HCT116 (cell line): ENCODE data around the gene HOXA2. TPM values are rescaled to one million over a fixed set of nuclear protein-coding genes. Genes with fewer than 3 reads are reported as not detected.

Experiments
- ATAC-seq: fragments of 200-7000 bp; cut with Tn5 transposase; 2 replicates; pipeline ENCODE4 v1.9.1; 2020; ENCODE audit warnings: mild to moderate bottlenecking, moderate library complexity
- BruUV-seq: library from RNA; stranded (reverse); fragments of 400-500 nt; replicated peaks from 2 replicates; lab custom pipeline; 2021; lab: Mats Ljungman, UMichigan
- CTCF ChIA-PET: fragments of 300-600 bp; sonication (Branson Sonifier 250); formaldehyde crosslinking; loops from one replicate; lab custom pipeline; 2021; ENCODE audit warnings: antibody characterized with exemption; lab: Charles Lee
- POLR2A ChIA-PET: fragments of 300-600, 350-600 bp; sonication (Branson Sonifier 250); formaldehyde crosslinking; loops from one replicate; lab custom pipeline; 2021; ENCODE audit warnings: antibody characterized with exemption; lab: Charles Lee
- RAD21 ChIA-PET, 2 experiments: fragments of 300-600 bp; sonication (Branson Sonifier 250); formaldehyde crosslinking; loops; one replicate each; lab custom pipeline; 2023; ENCODE audit warnings: low total read pairs in 2 of 2; ENCODE audit not compliant: uncharacterized antibody in 2 of 2, unreplicated experiment in 2 of 2, low non-redundant PET in 1 of 2; lab: Charles Lee
- DNase-seq: peaks from one replicate; pipeline ENCODE4 v3.0.0-alpha.2; 2010; ENCODE audit warnings: low read depth, low spot score
- H2AFZ ChIP-seq: fragments of 200-600 bp; shearing (Covaris generic), sonication (generic); 2 replicates; pipeline ENCODE4 v1.6.1; 2017; ENCODE audit warnings: low read depth, mixed run types, mixed read lengths, antibody characterized with exemption, low read length; ENCODE audit not compliant: poor library complexity, severe bottlenecking
- H3K27ac ChIP-seq: 2 replicates; pipeline ENCODE4 v1.5.1; 2012; ENCODE audit warnings: low read depth, low read length
- H3K27me3 ChIP-seq: fragments of 200-600 bp; sonication (generic); 2 replicates; pipeline ENCODE4 v1.6.1; 2016; ENCODE audit warnings: mixed run types, low read length, mixed read lengths; ENCODE audit not compliant: insufficient read depth
- H3K36me3 ChIP-seq, 2 experiments: fragments of 200-500 bp in 1 of 2; fragments of 200-600 bp in 1 of 2; sonication (Bioruptor generic) in 1 of 2; sonication (generic) in 1 of 2; 2 replicates each; pipeline versions ENCODE4 v1.5.1 to v1.6.1; 2014 to 2016; ENCODE audit warnings: low read length in 2 of 2, inconsistent platforms in 1 of 2, mixed read lengths in 1 of 2, mixed run types in 1 of 2; ENCODE audit not compliant: insufficient read depth in 2 of 2, control insufficient read depth in 1 of 2
- H3K4me1 ChIP-seq, 2 experiments: fragments of 200-600 bp in 1 of 2; sonication (generic) in 1 of 2; 2 replicates each; pipeline versions ENCODE4 v1.5.1 to v1.6.1; 2012 to 2017; ENCODE audit warnings: low read length in 2 of 2, inconsistent platforms in 1 of 2, mild to moderate bottlenecking in 1 of 2, mixed read lengths in 1 of 2, mixed run types in 1 of 2, moderate library complexity in 1 of 2; ENCODE audit not compliant: insufficient read depth in 2 of 2, control insufficient read depth in 1 of 2
- H3K4me2 ChIP-seq: fragments of 200-600 bp; sonication (generic); 2 replicates; pipeline ENCODE4 v1.6.1; 2017; ENCODE audit warnings: mixed run types, low read length, mixed read lengths
- H3K4me3 ChIP-seq, 2 experiments: fragments of 200-600 bp in 1 of 2; sonication (generic) in 1 of 2; replicated peaks in 1 of 2; 2 replicates each; pipeline ENCODE4 v1.5.1; 2011 to 2016; ENCODE audit warnings: low read length in 2 of 2, control low read depth in 1 of 2, low read depth in 1 of 2, mild to moderate bottlenecking in 1 of 2, mixed read lengths in 1 of 2, mixed run types in 1 of 2
- H3K79me2 ChIP-seq: fragments of 200-600 bp; sonication (generic); 2 replicates; pipeline ENCODE4 v1.6.1; 2017; ENCODE audit warnings: mild to moderate bottlenecking, mixed run types, low read length, moderate library complexity, mixed read lengths; ENCODE audit not compliant: insufficient read depth
- H3K9ac ChIP-seq: fragments of 200-600 bp; sonication (generic); 2 replicates; pipeline ENCODE4 v1.6.1; 2016; ENCODE audit warnings: low read length, mixed read lengths
- H3K9me2 ChIP-seq: fragments of 200-600 bp; sonication (generic), shearing (Covaris generic); 2 replicates; pipeline ENCODE4 v1.6.1; 2017; ENCODE audit warnings: mixed run types, mild to moderate bottlenecking, moderate library complexity; ENCODE audit not compliant: insufficient read depth
- H3K9me3 ChIP-seq, 2 experiments: fragments of 200-500 bp in 1 of 2; fragments of 200-600 bp in 1 of 2; sonication (Bioruptor generic) in 1 of 2; sonication (generic) in 1 of 2; 2 replicates each; pipeline ENCODE4 v1.6.1; 2014 to 2017; ENCODE audit warnings: low read length in 2 of 2, mixed read lengths in 2 of 2, inconsistent platforms in 1 of 2, low read depth in 1 of 2, mild to moderate bottlenecking in 1 of 2, mixed run types in 1 of 2, moderate library complexity in 1 of 2; ENCODE audit not compliant: control insufficient read depth in 1 of 2, insufficient read depth in 1 of 2
- H4K20me1 ChIP-seq: fragments of 200-600 bp; sonication (generic), shearing (Covaris generic); 2 replicates; pipeline ENCODE4 v1.6.1; 2017; ENCODE audit warnings: mixed run types, mild to moderate bottlenecking, moderate library complexity; ENCODE audit not compliant: insufficient read depth
- CBX3 ChIP-seq: IDR thresholded peaks from 2 replicates; pipeline ENCODE4 v1.6.1; 2012; ENCODE audit warnings: low read depth
- CEBPB ChIP-seq: IDR thresholded peaks from 2 replicates; pipeline ENCODE4 v1.6.1; 2012; ENCODE audit warnings: low read depth
- EGR1 ChIP-seq: IDR thresholded peaks from 2 replicates; pipeline ENCODE4 v1.6.1; 2012; ENCODE audit warnings: low read depth
- ELF1 ChIP-seq: IDR thresholded peaks from 2 replicates; pipeline ENCODE4 v1.6.1; 2012; ENCODE audit warnings: low read depth, borderline replicate concordance
- FOSL1 ChIP-seq: IDR thresholded peaks from 2 replicates; pipeline ENCODE4 v1.6.1; 2012; ENCODE audit warnings: low read depth
- JUND ChIP-seq: IDR thresholded peaks from 2 replicates; pipeline ENCODE4 v1.6.1; 2012
- POLR2A ChIP-seq: IDR thresholded peaks from 2 replicates; pipeline ENCODE4 v1.7.0; 2011; ENCODE audit warnings: borderline replicate concordance; ENCODE audit not compliant: insufficient read depth, insufficient read length; ENCODE audit errors: extremely low read depth
- RAD21 ChIP-seq: IDR thresholded peaks from 2 replicates; pipeline ENCODE4 v1.6.1; 2012; ENCODE audit warnings: low read depth, mild to moderate bottlenecking
- REST ChIP-seq: IDR thresholded peaks from 2 replicates; pipeline ENCODE4 v1.6.1; 2012; ENCODE audit warnings: low read depth
- SP1 ChIP-seq: IDR thresholded peaks from 2 replicates; pipeline ENCODE4 v1.6.1; 2012; ENCODE audit warnings: low read depth
- YY1 ChIP-seq: IDR thresholded peaks from 2 replicates; pipeline ENCODE4 v1.6.1; 2011; ENCODE audit warnings: low read length, low read depth, moderate library complexity, mild to moderate bottlenecking; ENCODE audit not compliant: insufficient replicate concordance; ENCODE audit errors: extremely low read depth
- ZFX ChIP-seq: fragments of 450-650 bp; IDR thresholded peaks from 2 replicates; pipeline ENCODE4 v1.6.1; 2017
- intact Hi-C: fragments of 100-400 bp; cut with micrococcal nuclease; formaldehyde crosslinking; loops from 2 replicates; pipeline ENCODE4 v1.10.0; 2022
- total RNA-seq: library from RNA; stranded (reverse); gene quantifications from one replicate; pipeline ENCODE4 v1.2.1, GENCODE V29; 2021; ENCODE audit not compliant: unreplicated experiment
- TF ChIP-seq, protein P1 (sequence below): IDR thresholded peaks from 2 replicates; pipeline ENCODE4 v1.6.1; 2012

The HOXA2 gene
- total RNA-seq, 1 experiment from 2014 or later = 0.57 TPM

GRCh38 chr7:27126596-27127327 lies 24.3 kb upstream of the HOXA2 start (continued):
- TF ChIP-seq REST (no peak), CBX3 (no peak), CEBPB (no peak), SP1 (no peak), POLR2A (no peak), ZFX (no peak), EGR1 (no peak), RAD21 (no peak), YY1 (no peak), JUND (no peak)

DNA sequence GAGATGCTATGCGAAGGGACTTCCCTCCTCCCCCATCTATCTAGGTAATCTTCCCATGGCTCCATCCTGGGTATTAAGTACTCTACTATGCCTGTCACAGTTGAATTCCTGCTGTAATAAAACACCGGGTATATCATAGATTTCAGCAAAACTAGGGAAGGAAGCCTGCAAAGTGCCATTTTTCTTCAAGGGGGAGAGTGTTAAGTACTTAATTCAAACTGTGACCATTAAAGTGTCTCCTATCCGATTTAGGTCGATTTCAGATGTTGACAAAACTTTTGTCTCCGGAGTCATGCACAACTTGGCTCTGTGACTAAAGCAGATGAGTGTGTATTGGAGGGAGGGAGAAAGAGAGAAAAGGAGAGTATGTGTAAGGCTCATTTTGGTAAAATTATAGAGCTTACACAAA lies 23.5 kb upstream of the HOXA2 start:
- Histone ChIP-seq H3K4me3 (no peak overlapping the region), H3K27me3 (peaks cover 32% of the 10 kb centered on the region), H3K79me2 (no peaks in the 10 kb centered on the region), H3K9me2 (no peaks in the 10 kb centered on the region), H3K27ac (no peak overlapping the region), H3K4me2 (no peak overlapping the region), H2AFZ (no peak overlapping the region), H3K9me3 (no peaks in the 10 kb centered on the region), H3K4me1 (peaks cover 22 to 67% of the 10 kb centered on the region in 2 experiments), H3K36me3 (no peaks in the 10 kb centered on the region), H3K9ac (no peak overlapping the region), H4K20me1 (no peaks in the 10 kb centered on the region)
- ChIA-PET CTCF (no interaction called here), POLR2A (no interaction called here), RAD21 (no interaction called here)
- ATAC-seq (no peak), DNase-seq (no peak)
- no TSS peak for BruUV-seq
- TF ChIP-seq CBX3 = no peak
- no peak for TF ChIP-seq POLR2A
- TF ChIP-seq, protein P1, sequence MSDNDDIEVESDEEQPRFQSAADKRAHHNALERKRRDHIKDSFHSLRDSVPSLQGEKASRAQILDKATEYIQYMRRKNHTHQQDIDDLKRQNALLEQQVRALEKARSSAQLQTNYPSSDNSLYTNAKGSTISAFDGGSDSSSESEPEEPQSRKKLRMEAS = no peak
- TF ChIP-seq ELF1 = no peak
- TF ChIP-seq SP1 = no peak
- no peak for TF ChIP-seq FOSL1
- intact Hi-C loops = no loop called here
